Natural killer cell (primary cell): ENCODE data around the gene NNMT. TPM values are rescaled to one million over a fixed set of nuclear protein-coding genes. Genes with fewer than 3 reads are reported as not detected.

Source experiments
- ATAC-seq, 3 donors: fragments of 150-1000 bp in 2 of 3; fragments of 200-7000 bp in 1 of 3; cut with Tn5 transposase; 1 replicate in 1 of 3; 2 replicates in 2 of 3; pipeline ENCODE4 v1.10.0; 2021; ENCODE audit warnings: mild to moderate bottlenecking in 2 of 3, moderate library complexity in 2 of 3
- DNase-seq, 2 donors: peaks; one replicate each; pipeline versions ENCODE4 v3.0.0 to v3.0.0-alpha.2; 2013 to 2021; ENCODE audit warnings: mixed read lengths in 1 of 2
- H3K27ac ChIP-seq: one replicate; pipeline ENCODE4 v1.5.1; 2013; ENCODE audit warnings: mild to moderate bottlenecking, low read length
- H3K27me3 ChIP-seq: one replicate; pipeline ENCODE4 v1.6.1; 2013; ENCODE audit warnings: low read length; ENCODE audit not compliant: control insufficient read depth, insufficient read depth
- H3K36me3 ChIP-seq: one replicate; pipeline ENCODE4 v1.6.1; 2013; ENCODE audit warnings: low read length; ENCODE audit not compliant: control insufficient read depth, insufficient read depth
- H3K4me1 ChIP-seq: one replicate; pipeline ENCODE4 v1.6.1; 2013; ENCODE audit warnings: low read length; ENCODE audit not compliant: control insufficient read depth, insufficient read depth
- H3K4me3 ChIP-seq: one replicate; pipeline ENCODE4 v1.5.1; 2013; ENCODE audit warnings: low read length
- H3K9me3 ChIP-seq: one replicate; pipeline ENCODE4 v1.6.1; 2013; ENCODE audit warnings: low read length; ENCODE audit not compliant: control insufficient read depth, insufficient read depth
- H3K27ac Mint-ChIP-seq, 2 donors: one replicate each; pipeline ENCODE4 v1.8.0; 2022; ENCODE audit warnings: mild to moderate bottlenecking in 2 of 2, mixed read lengths in 2 of 2, moderate library complexity in 1 of 2
- H3K27me3 Mint-ChIP-seq, 2 donors: one replicate each; pipeline ENCODE4 v1.8.0; 2022; ENCODE audit warnings: low read depth in 2 of 2, mixed read lengths in 2 of 2
- H3K36me3 Mint-ChIP-seq: one replicate; pipeline ENCODE4 v1.8.0; 2022; ENCODE audit warnings: mixed read lengths
- H3K4me1 Mint-ChIP-seq, 2 donors: one replicate each; pipeline ENCODE4 v1.8.0; 2022; ENCODE audit warnings: mixed read lengths in 2 of 2
- H3K4me3 Mint-ChIP-seq: one replicate; pipeline ENCODE4 v1.8.0; 2022; ENCODE audit warnings: mild to moderate bottlenecking, moderate library complexity, mixed read lengths
- H3K9me3 Mint-ChIP-seq, 2 donors: one replicate each; pipeline ENCODE4 v1.8.0; 2022; ENCODE audit warnings: mixed read lengths in 2 of 2
- WGBS: methylation state at CpG from one replicate; pipeline ENCODE4 v1.1.7; 2013; ENCODE audit warnings: missing lambda C conversion rate; ENCODE audit not compliant: insufficient coverage; 5-methylcytosine and 5-hydroxymethylcytosine counted together
- intact Hi-C: fragments of 100-400 bp; cut with micrococcal nuclease; formaldehyde crosslinking; loops from one replicate; pipeline ENCODE4 v1.14.2; 2022
- total RNA-seq, 4 donors: library from RNA; stranded (reverse); fragments of 120-200 nt in 1 of 4; gene quantifications; one replicate each; pipeline versions ENCODE4 v1.2.3 to v1.2.4, GENCODE V29; 2013 to 2022
- TF ChIP-seq, protein P1 (sequence below): fragments of 200-600 bp; IDR thresholded peaks from one replicate; pipeline ENCODE4 v1.8.0; 2022; ENCODE audit warnings: antibody characterized with exemption

The NNMT gene
- total RNA-seq, 3 donors from 2014 or later (not counting 1 experiment from before 2014, with no cell fraction given), result 1.8 to 2.4 (median 2.0) TPM

DNA sequence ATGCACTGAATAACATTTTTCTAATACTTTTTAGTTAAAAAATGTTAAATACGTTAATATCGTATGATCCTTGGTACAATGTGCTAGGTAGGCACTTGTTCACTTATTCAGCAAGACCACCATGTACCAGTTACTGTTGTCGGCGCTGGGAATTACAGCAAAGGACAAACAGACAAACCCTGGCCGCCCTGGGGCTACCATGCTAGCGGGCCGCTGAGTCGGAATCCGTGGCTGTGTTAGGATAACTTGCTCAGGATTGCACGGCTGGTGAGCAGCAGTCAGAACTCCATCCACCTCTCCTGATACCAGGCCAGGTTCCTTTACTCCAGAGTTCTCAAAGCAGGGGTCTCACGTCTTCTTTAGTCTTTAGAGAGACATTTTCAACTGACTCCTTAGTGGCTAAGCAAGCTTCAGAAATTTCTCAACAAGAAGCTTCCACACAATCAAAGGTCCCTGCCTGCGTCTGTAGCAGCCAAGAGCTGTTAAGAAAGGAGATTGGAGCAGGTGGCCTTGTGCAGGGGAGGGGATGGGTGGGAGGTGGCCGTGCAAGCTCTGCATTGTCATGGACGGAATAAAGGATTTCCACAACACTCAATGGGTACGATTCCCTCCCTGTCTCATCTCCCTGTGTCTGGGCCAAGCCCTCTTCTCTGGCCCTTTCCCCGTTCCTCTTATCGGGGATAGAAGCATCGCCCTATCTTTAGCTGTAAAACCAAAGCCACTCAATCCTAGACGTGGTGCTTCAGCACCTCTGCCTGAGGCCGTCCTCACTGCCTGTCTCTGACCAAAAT is 39.8 kb upstream of the NNMT start:
- ATAC-seq (no peak), DNase-seq (no peak)
- Histone ChIP-seq H3K27ac (no peak overlapping the region), H3K27me3 (no peaks in the 10 kb centered on the region), H3K4me3 (no peak overlapping the region), H3K9me3 (no peaks in the 10 kb centered on the region), H3K36me3 (peaks cover 12% of the 10 kb centered on the region), H3K4me1 (peaks cover 31% of the 10 kb centered on the region)
- H3K36me3 Mint-ChIP-seq, result no peaks in the 10 kb centered on the region
- WGBS, result 91% methylated on average over 19 of the region's 20 CpGs
- H3K4me3 Mint-ChIP-seq, result no peak overlapping the region
- no peaks in the 10 kb centered on the region for H3K9me3 Mint-ChIP-seq
- H3K27me3 Mint-ChIP-seq, result no peaks in the 10 kb centered on the region
- H3K4me1 Mint-ChIP-seq, result peaks cover 15 to 22% of the 10 kb centered on the region in 2 donors
- intact Hi-C loops, result no loop called here
- TF ChIP-seq, protein P1, sequence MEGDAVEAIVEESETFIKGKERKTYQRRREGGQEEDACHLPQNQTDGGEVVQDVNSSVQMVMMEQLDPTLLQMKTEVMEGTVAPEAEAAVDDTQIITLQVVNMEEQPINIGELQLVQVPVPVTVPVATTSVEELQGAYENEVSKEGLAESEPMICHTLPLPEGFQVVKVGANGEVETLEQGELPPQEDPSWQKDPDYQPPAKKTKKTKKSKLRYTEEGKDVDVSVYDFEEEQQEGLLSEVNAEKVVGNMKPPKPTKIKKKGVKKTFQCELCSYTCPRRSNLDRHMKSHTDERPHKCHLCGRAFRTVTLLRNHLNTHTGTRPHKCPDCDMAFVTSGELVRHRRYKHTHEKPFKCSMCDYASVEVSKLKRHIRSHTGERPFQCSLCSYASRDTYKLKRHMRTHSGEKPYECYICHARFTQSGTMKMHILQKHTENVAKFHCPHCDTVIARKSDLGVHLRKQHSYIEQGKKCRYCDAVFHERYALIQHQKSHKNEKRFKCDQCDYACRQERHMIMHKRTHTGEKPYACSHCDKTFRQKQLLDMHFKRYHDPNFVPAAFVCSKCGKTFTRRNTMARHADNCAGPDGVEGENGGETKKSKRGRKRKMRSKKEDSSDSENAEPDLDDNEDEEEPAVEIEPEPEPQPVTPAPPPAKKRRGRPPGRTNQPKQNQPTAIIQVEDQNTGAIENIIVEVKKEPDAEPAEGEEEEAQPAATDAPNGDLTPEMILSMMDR, result no peak
- H3K27ac Mint-ChIP-seq, result peak overlapping the region; percentile 52 to 73

DNA sequence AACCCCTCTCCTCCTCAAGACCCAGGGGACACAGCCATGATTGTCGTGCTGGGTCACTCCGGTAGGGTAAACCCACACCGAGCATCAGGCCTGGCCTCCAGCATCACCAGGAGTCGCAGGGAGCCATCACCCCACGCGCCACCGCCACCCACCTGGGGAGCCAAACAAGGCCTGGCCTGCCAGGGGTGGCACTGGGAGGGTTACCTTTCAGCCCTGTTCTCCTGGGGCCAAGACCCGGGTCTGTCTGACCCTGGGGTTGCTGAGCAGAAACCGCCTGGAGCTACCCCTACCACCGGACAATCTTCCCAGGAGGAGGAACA is 39.3 kb upstream of the NNMT start:
- intact Hi-C loops, result no loop called here
- Histone ChIP-seq H3K9me3 (no peaks in the 10 kb centered on the region), H3K4me3 (no peak overlapping the region), H3K27ac (no peak overlapping the region), H3K4me1 (peaks cover 31% of the 10 kb centered on the region), H3K27me3 (no peaks in the 10 kb centered on the region), H3K36me3 (peaks cover 7% of the 10 kb centered on the region)
- DNase-seq, result no peak
- Mint-ChIP-seq H3K27ac (peak overlapping the region; percentile 52 to 73), H3K27me3 (no peaks in the 10 kb centered on the region), H3K36me3 (no peaks in the 10 kb centered on the region), H3K4me3 (no peak overlapping the region), H3K4me1 (peaks cover 15 to 16% of the 10 kb centered on the region in 2 donors), H3K9me3 (no peaks in the 10 kb centered on the region)
- ATAC-seq, result no peak
- TF ChIP-seq, protein P1, result no peak
- 93% methylated on average over 10 of the region's 10 CpGs for WGBS

DNA sequence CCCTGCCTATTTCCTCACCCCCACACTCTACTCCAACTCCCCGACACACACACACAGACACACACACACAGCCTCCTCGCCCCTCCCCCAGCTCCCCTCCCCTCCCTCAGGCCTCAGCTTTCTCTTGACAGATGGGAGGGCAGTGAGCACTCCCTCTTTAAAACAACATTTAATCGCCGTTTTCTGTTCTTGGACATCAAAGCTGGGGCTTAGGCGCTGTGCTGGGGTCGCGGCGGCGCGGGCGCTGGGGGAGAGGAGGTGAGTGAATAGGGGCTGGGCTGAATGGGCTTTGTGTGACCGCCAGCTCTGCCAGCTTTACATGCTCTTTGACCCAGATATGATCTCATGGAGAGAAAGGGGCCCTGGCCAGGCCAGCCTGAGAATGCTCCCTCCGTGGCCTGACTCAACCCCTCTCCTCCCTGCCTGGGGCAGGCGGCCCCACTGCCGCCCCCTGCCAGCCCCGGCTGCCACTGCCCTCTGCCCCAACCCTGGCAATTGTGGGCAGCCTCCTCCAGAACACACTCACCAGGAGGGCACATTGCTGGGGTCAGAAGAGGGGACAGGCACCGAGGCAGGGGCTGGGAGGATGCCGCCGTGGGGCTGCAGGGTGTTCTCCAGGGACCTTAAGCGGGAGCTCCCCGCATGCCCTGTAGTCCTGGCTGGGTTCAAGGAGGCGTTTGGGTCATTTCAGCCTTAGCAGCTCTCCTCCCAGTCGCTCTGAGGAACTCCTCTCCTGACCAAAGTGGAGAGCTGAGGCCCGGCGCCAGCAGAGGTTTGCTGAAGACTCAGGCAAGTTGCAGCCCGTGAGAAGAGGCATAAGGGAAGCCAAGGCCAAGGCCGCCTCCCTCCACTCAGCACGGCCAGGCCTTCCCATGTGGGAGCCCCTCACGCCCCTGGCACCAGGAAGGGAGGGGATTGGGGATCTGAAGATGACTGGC is 38.3 kb upstream of the NNMT start:
- WGBS, result 73% methylated on average over 27 of the region's 29 CpGs
- Mint-ChIP-seq H3K4me1 (peaks cover 10 to 16% of the 10 kb centered on the region in 2 donors), H3K27ac (peak overlapping the region; percentile 57 to 79), H3K36me3 (no peaks in the 10 kb centered on the region), H3K27me3 (no peaks in the 10 kb centered on the region), H3K4me3 (no peak overlapping the region), H3K9me3 (no peaks in the 10 kb centered on the region)
- H3K9me3 ChIP-seq, result no peaks in the 10 kb centered on the region
- ATAC-seq (peak in 1 of 3 donors; percentile 28), DNase-seq (no peak)
- intact Hi-C loops, result no loop called here
- peak overlapping the region; percentile 26 for H3K27ac ChIP-seq
- peaks cover 4% of the 10 kb centered on the region for H3K36me3 ChIP-seq
- no peak overlapping the region for H3K4me3 ChIP-seq
- TF ChIP-seq, protein P1, result no peak
- peaks cover 31% of the 10 kb centered on the region for H3K4me1 ChIP-seq
- H3K27me3 ChIP-seq, result no peaks in the 10 kb centered on the region
